Ovary (tissue), 9 donors: ENCODE data around the gene NATD1. TPM values are rescaled to one million over a fixed set of nuclear protein-coding genes. Genes with fewer than 3 reads are reported as not detected.

ENCODE experiments used
- DNase-seq, 5 donors: peaks; one replicate each; pipeline ENCODE4 v3.0.0-alpha.2; 2019 to 2020
- H3K27ac ChIP-seq, 2 donors: fragments of 200-600 bp; one replicate each; pipeline versions ENCODE4 v1.5.1 to v1.8.0; 2019 to 2022
- H3K27me3 ChIP-seq: fragments of 200-600 bp; one replicate; pipeline ENCODE4 v1.8.0; 2022
- H3K36me3 ChIP-seq: fragments of 200-600 bp; sonication (generic); one replicate; pipeline ENCODE4 v1.5.1; 2019
- H3K4me1 ChIP-seq: one replicate; pipeline ENCODE4 v1.8.1; 2013; ENCODE audit warnings: mild to moderate bottlenecking, moderate library complexity; ENCODE audit not compliant: insufficient read depth
- H3K4me3 ChIP-seq: fragments of 200-600 bp; sonication (generic); one replicate; pipeline ENCODE4 v1.5.1; 2017
- H3K9me3 ChIP-seq, 2 donors: fragments of 200-600 bp in 1 of 2; sonication (generic) in 1 of 2; one replicate each; pipeline versions ENCODE4 v1.5.1 to v1.8.1; 2013 to 2019; ENCODE audit warnings: mild to moderate bottlenecking in 1 of 2, moderate library complexity in 1 of 2
- EP300 ChIP-seq: sonication (generic); formaldehyde crosslinking; IDR thresholded peaks from one replicate; pipeline ENCODE4 v1.6.1; 2017; ENCODE audit warnings: antibody characterized with exemption
- POLR2A ChIP-seq: fragments of 450-650 bp; IDR thresholded peaks from one replicate; pipeline ENCODE4 v1.6.1; 2017; ENCODE audit warnings: antibody characterized with exemption, mild to moderate bottlenecking, moderate library complexity
- WGBS, 3 donors: extraction: QIAGEN DNeasy Blood & Tissue Kit in 1 of 3; methylation state at CpG; one replicate each; pipeline versions ENCODE4 v1.1.5 to v1.1.7; 2013 to 2017; 5-methylcytosine and 5-hydroxymethylcytosine counted together
- intact Hi-C, 4 donors: fragments of 100-400 bp; cut with DNase I; formaldehyde crosslinking; loops; one replicate each; pipeline versions ENCODE4 v1.11.0 to v1.15.1; 2022 to 2023
- polyA plus RNA-seq, 2 donors: library from polyadenylated mRNA; stranded (reverse); fragments of 200-250 nt in 1 of 2; fragments of 350-450 nt in 1 of 2; fragmentation: Illumina TruSeq in 1 of 2; extraction: RNeasy Lipid Tissue Mini Kit (QIAGEN cat#74804) in 1 of 2; gene quantifications; one replicate each; pipeline ENCODE4 v1.2.3, GENCODE V29; 2013 to 2014
- total RNA-seq, 7 donors: library from RNA; depleted of rRNA in 2 of 7; stranded (reverse); fragments of >200 nt in 2 of 7; fragmentation: NEBNext Ultra II Directional in 3 of 7; extraction: Animal tissue kit (Norgen Biotek cat#: 25700) in 3 of 7; gene quantifications; one replicate each; pipeline versions ENCODE4 v1.1.0 to v1.2.4, GENCODE V29; 2016 to 2023
- TF ChIP-seq, protein P1 (sequence below), 3 donors: fragments of 450-650 bp in 2 of 3; fragments of 200-600 bp in 1 of 3; IDR thresholded peaks; one replicate each; pipeline versions ENCODE4 v1.5.1 to v1.8.0; 2016 to 2022; ENCODE audit warnings: antibody characterized with exemption in 3 of 3, mild to moderate bottlenecking in 1 of 3
- donor health status: DM: no; HTN: no; CAD: no; lungs with moderate emphysema.
- donor health status: DM: no; HTN: no; CAD: no.
- donor health status: Bipolar disorder and iron deficiency.
- donor health status: DM: yes; HTN: yes; CAD: no.
- donor health status: DM: no; HTN: no; CAD: no.
- donor health status: DM: yes; HTN: yes; CAD: no.

Gene NATD1
- total and polyA plus RNA-seq, 9 donors, result 2.8 to 9.0 (median 5.3) TPM

DNA sequence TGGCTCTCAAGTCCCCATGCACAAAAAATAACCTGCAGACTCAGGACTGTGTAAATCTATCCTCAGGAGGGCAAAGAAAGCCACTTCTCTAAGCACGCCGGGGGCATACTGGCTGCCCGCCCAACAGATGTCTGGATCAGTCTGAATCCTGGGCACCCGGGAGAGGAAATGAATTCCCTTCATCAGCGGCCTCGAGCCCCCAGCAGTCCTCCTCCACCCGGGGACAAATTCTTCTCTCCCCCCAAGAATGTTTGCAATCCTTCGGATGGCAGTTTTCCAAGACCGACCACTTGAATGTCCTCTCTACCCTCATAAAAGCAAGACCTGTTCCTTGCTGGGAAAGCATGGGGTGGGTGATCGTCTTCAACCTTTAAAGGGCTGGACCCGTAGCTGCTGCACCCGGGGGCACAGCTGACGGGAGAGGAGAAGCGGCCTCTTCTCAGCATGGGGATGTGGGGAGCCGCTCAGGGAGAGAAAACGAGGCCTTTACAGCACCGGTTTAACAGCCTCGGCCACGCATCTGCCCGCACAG, 21.9 kb upstream of the NATD1 start:
- peak overlapping the region in 1 of 2 donors; percentile 40 for H3K27ac ChIP-seq
- DNase-seq, result peak in 3 of 5 donors; percentile 29 to 46 (median 38)
- intact Hi-C loops, result loop anchor here in 2 of 4 donors (5.0 to 10.0 kb wide), 2 partner anchors 150 to 237 kb away; partner anchors contain the start of gene DHRS7B (in 1 of the 2)
- H3K9me3 ChIP-seq, result no peaks in the 10 kb centered on the region
- no peaks in the 10 kb centered on the region for H3K27me3 ChIP-seq
- TF ChIP-seq, protein P1, sequence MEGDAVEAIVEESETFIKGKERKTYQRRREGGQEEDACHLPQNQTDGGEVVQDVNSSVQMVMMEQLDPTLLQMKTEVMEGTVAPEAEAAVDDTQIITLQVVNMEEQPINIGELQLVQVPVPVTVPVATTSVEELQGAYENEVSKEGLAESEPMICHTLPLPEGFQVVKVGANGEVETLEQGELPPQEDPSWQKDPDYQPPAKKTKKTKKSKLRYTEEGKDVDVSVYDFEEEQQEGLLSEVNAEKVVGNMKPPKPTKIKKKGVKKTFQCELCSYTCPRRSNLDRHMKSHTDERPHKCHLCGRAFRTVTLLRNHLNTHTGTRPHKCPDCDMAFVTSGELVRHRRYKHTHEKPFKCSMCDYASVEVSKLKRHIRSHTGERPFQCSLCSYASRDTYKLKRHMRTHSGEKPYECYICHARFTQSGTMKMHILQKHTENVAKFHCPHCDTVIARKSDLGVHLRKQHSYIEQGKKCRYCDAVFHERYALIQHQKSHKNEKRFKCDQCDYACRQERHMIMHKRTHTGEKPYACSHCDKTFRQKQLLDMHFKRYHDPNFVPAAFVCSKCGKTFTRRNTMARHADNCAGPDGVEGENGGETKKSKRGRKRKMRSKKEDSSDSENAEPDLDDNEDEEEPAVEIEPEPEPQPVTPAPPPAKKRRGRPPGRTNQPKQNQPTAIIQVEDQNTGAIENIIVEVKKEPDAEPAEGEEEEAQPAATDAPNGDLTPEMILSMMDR (IDR thresholded peaks at IDR 0.05), result no peak
- TF ChIP-seq EP300 (no peak), POLR2A (no peak)
- peak overlapping the region; percentile 67 for H3K4me3 ChIP-seq
- WGBS, 3 donors, result 8 to 9% (median 9%) methylated on average over 14 to 20 of the region's 20 CpGs
- no peaks in the 10 kb centered on the region for H3K4me1 ChIP-seq
- no peaks in the 10 kb centered on the region for H3K36me3 ChIP-seq

DNA sequence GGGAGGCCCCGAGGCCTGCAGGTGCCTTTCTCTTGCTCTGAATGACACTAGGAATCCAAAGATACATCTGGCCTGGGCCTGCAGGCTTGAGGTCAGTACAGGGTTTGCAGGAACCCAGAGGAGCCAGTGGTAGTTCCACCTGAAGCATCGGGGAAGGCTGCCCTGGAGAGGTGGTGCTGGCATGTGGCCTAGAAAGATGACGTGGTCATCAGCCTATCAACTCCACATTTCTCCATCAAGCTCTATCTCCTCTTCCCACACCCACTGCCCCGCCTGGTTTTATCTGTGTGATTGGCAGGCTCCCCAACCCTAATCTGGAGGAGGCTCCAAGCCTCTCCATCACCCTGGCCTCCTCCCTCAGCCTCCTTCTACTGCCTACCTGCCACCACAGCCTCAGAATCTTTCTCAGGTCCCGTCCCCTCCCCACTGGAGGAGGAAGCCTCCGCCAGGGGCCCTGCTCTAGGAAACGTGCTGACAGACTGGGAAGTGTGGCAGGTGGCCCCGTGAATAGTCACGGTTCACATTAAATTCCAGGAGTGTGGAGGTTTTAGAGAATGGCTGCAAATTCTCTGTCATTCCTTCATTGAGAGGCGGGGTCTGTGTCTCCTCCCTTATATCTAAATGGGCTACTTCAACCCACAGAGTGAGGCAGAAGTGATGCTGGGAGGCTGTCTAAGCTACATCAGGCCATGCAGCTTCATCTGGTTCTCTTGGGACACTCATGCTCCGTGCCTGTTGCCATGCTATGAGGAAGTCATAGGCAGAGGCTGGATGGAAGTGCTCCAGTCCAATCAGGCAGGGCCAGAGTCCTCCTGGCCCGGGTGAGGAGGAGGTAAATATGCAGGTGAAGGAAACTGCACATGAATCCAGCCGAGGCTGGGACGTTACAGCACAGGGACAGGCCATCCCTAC, 19.9 kb upstream of the NATD1 start:
- no peaks in the 10 kb centered on the region for H3K4me1 ChIP-seq
- no peak overlapping the region for H3K4me3 ChIP-seq
- intact Hi-C loops, result loop anchor here in 1 of 4 donors (10.0 kb wide), 1 partner anchor 148 kb away; the partner anchor contains the start of gene DHRS7B
- no peaks in the 10 kb centered on the region for H3K27me3 ChIP-seq
- TF ChIP-seq, protein P1 (IDR thresholded peaks at IDR 0.05), result no peak
- TF ChIP-seq POLR2A (no peak), EP300 (no peak)
- no peak overlapping the region for H3K27ac ChIP-seq
- DNase-seq, result no peak
- 79 to 82% (median 80%) methylated on average over 14 of the region's 14 CpGs for WGBS, 3 donors
- no peaks in the 10 kb centered on the region for H3K36me3 ChIP-seq
- H3K9me3 ChIP-seq, result no peaks in the 10 kb centered on the region

DNA sequence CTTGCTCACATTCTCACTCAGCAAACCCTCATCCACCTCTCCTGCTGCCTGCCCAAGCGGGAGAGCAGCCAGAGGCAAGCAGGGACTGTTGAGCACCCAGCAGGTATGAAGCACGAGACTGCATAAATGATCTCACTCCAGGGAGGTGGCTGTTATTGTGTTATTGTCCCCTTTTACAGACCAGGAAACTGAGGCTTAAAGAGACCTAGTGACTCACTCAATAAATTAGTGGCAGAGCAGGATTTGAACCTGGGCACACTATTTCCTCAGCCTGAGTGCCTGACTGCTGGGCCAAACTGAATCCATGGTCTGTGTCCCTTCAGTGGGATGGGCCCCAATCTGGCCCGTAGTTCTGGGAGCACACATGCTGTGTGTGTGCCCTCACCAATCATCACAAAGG, 19.0 kb upstream of the NATD1 start:
- H3K4me3 ChIP-seq, result no peak overlapping the region
- no peaks in the 10 kb centered on the region for H3K9me3 ChIP-seq
- DNase-seq, result no peak
- H3K27me3 ChIP-seq, result no peaks in the 10 kb centered on the region
- no peak overlapping the region for H3K27ac ChIP-seq
- intact Hi-C loops, result loop anchor here in 1 of 4 donors (10.0 kb wide), 1 partner anchor 147 kb away; the partner anchor contains the start of gene DHRS7B
- no peaks in the 10 kb centered on the region for H3K36me3 ChIP-seq
- TF ChIP-seq, protein P1 (IDR thresholded peaks at IDR 0.05), result no peak
- TF ChIP-seq POLR2A, result no peak
- no peak for TF ChIP-seq EP300
- WGBS, 3 donors, result 83 to 87% (median 84%) methylated on average over 3 of the region's 3 CpGs
- no peaks in the 10 kb centered on the region for H3K4me1 ChIP-seq

DNA sequence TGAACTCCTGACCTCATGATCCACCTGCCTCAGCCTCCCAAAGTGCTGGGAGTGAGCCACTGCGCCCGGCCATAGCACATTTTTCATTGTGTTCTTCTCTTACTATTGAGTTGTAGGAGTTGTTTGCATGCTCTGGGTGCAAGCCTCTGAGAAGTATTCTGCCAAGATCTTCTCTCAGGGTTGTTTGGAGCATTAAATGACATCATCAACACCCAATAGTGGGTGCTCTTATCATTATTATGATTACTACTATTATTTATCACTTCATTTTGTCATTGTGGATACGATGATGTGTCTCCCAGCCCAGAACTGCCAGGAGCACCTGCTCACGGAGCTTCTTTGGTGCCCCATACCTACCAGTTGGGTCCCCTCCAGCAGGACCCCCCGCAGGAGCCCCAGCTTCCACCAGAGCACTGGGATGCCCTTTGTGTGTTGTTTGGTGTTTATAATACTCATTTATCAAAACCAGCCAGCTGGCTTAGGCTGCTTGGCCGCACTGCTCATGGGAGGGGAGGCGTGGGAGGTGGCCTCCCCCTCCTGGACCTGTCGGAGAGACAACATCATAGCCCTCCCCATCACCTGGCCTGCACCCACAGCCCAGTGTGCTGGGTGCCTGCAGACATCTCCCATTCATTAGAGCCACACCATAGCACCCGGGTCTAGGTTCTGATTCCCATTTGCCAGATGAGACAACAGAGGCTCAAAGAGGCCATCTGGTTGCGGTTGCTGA, 18.4 kb upstream of the NATD1 start:
- no peaks in the 10 kb centered on the region for H3K36me3 ChIP-seq
- no peak for DNase-seq
- WGBS, 3 donors, result 49 to 70% (median 62%) methylated on average over 10 of the region's 10 CpGs
- intact Hi-C loops, result loop anchor here in 1 of 4 donors (10.0 kb wide), 1 partner anchor 147 kb away; the partner anchor contains the start of gene DHRS7B
- no peaks in the 10 kb centered on the region for H3K4me1 ChIP-seq
- no peaks in the 10 kb centered on the region for H3K27me3 ChIP-seq
- TF ChIP-seq POLR2A (no peak), EP300 (no peak)
- TF ChIP-seq, protein P1 (IDR thresholded peaks at IDR 0.05), result no peak
- H3K4me3 ChIP-seq, result no peak overlapping the region
- no peak overlapping the region for H3K27ac ChIP-seq
- H3K9me3 ChIP-seq, result no peaks in the 10 kb centered on the region
